GM21381 (cell line): Measurements from ENCODE around the gene THPO.

Experiments
- ATAC-seq: cut with Tn5 transposase; IDR thresholded peaks from one replicate; pipeline ENCODE4 v1.9.1; 2021; ENCODE audit warnings: mild to moderate bottlenecking, moderate library complexity; ENCODE audit not compliant: unreplicated experiment

THPO gene

GRCh38 chr3:184377882-184378445 lies at the start of gene THPO:
TSS of gene THPO (minus strand) at chr3:184378207. CDS start at chr3:184376259, 1,948 bp downstream.
- no peak for ATAC-seq

GRCh38 chr3:184426691-184427141 lies 48.7 kb upstream of the THPO start:
- no peak for ATAC-seq

GRCh38 chr3:184423561-184423960 lies 45.6 kb upstream of the THPO start:
- no peak for ATAC-seq

- ATAC-seq = no peak
Observed at GRCh38 chr3:184419171-184419570, 41.2 kb upstream of the THPO start.

GRCh38 chr3:184417619-184418327 lies 39.8 kb upstream of the THPO start:
- ATAC-seq = peak; percentile 73

GRCh38 chr3:184415203-184415490 lies 37.1 kb upstream of the THPO start:
- no peak for ATAC-seq

- no peak for ATAC-seq
Observed at GRCh38 chr3:184414418-184415202, 36.6 kb upstream of the THPO start.

GRCh38 chr3:184409946-184410500 lies 32.0 kb upstream of the THPO start:
- no peak for ATAC-seq

- ATAC-seq = no peak
Observed at GRCh38 chr3:184409331-184409926, 31.4 kb upstream of the THPO start.

GRCh38 chr3:184405075-184406030 lies 27.3 kb upstream of the THPO start:
- ATAC-seq = no peak

GRCh38 chr3:184399410-184399809 lies 21.4 kb upstream of the THPO start:
- no peak for ATAC-seq

GRCh38 chr3:184395320-184395660 lies 17.3 kb upstream of the THPO start:
- ATAC-seq = no peak

- no peak for ATAC-seq
Observed at GRCh38 chr3:184391266-184391665, 13.3 kb upstream of the THPO start.

- no peak for ATAC-seq
Observed at GRCh38 chr3:184389935-184390528, 12.0 kb upstream of the THPO start.

GRCh38 chr3:184389384-184389783 lies 11.4 kb upstream of the THPO start:
- ATAC-seq = no peak

- no peak for ATAC-seq
Observed at GRCh38 chr3:184388936-184389230, 10.9 kb upstream of the THPO start.

- ATAC-seq = no peak
Observed at GRCh38 chr3:184388164-184388935, 10.3 kb upstream of the THPO start.

GRCh38 chr3:184387174-184387714 lies 9.2 kb upstream of the THPO start:
- no peak for ATAC-seq
